Measurements from ENCODE around the gene APOL1. TPM values are rescaled to one million over a fixed set of nuclear protein-coding genes. Genes with fewer than 3 reads are reported as not detected.

APOL1 gene
- total and polyA plus RNA-seq, 2 donors (not counting 1 experiment from before 2014, with no cell fraction given) = 40.0 to 80.3 TPM

- no peak for DNase-seq (ENCODE audit: low read depth in 2 of 2)
- Histone ChIP-seq H3K27me3 (ENCODE audit: control insufficient read depth, insufficient read depth, low read length) (no peaks in the 10 kb centered on the region), H4K20me1 (ENCODE audit: control insufficient read depth, extremely low read depth, insufficient read depth, low read length) (peaks cover 4% of the 10 kb centered on the region), H3K27ac (ENCODE audit: insufficient read depth, low read length) (no peak overlapping the region), H2AFZ (ENCODE audit: low read length) (no peak overlapping the region), H3K4me2 (ENCODE audit: extremely low read depth, insufficient read depth, low read length) (no peak overlapping the region), H3K4me1 (ENCODE audit: control insufficient read depth, extremely low read depth, insufficient read depth, low read length) (peaks cover 31% of the 10 kb centered on the region), H3K79me2 (ENCODE audit: control insufficient read depth, insufficient read depth, low read length) (peaks cover 77% of the 10 kb centered on the region), H3K36me3 (ENCODE audit: control insufficient read depth, insufficient read depth, low read length) (peaks cover 77% of the 10 kb centered on the region), H3K9ac (ENCODE audit: insufficient read depth, low read length) (no peak overlapping the region), H3K9me3 (ENCODE audit: control insufficient read depth, insufficient read depth, low read depth, low read length) (no peaks in the 10 kb centered on the region), H3K4me3 (replicated peaks in 1 of 4; ENCODE audit: control extremely low read depth in 1 of 4, insufficient read depth in 1 of 4, low read depth in 3 of 4, low read length in 4 of 4) (no peak overlapping the region)
- no peak for TF ChIP-seq CTCF (conservative IDR thresholded peaks at IDR 0.05 in 1 of 2, IDR thresholded peaks at IDR 0.05 in 1 of 2; ENCODE audit: low read depth in 1 of 2, low read length in 2 of 2)
- TF ChIP-seq EZH2 (IDR thresholded peaks at IDR 0.05; ENCODE audit: low read length, missing control alignments) = no peak
Observed at GRCh38 chr22:36306227-36306626, 53.3 kb downstream of the APOL1 start.

GRCh38 chr22:36308880-36309279 lies 55.9 kb downstream of the APOL1 start:
- Histone ChIP-seq H3K9ac (ENCODE audit: insufficient read depth, low read length) (no peak overlapping the region), H3K27me3 (ENCODE audit: control insufficient read depth, insufficient read depth, low read length) (no peaks in the 10 kb centered on the region), H2AFZ (ENCODE audit: low read length) (no peak overlapping the region), H3K4me2 (ENCODE audit: extremely low read depth, insufficient read depth, low read length) (no peak overlapping the region), H4K20me1 (ENCODE audit: control insufficient read depth, extremely low read depth, insufficient read depth, low read length) (no peaks in the 10 kb centered on the region), H3K9me3 (ENCODE audit: control insufficient read depth, insufficient read depth, low read depth, low read length) (no peaks in the 10 kb centered on the region), H3K36me3 (ENCODE audit: control insufficient read depth, insufficient read depth, low read length) (peaks cover 79% of the 10 kb centered on the region), H3K79me2 (ENCODE audit: control insufficient read depth, insufficient read depth, low read length) (peaks cover 81% of the 10 kb centered on the region), H3K4me3 (replicated peaks in 1 of 4; ENCODE audit: control extremely low read depth in 1 of 4, insufficient read depth in 1 of 4, low read depth in 3 of 4, low read length in 4 of 4) (no peak overlapping the region), H3K4me1 (ENCODE audit: control insufficient read depth, extremely low read depth, insufficient read depth, low read length) (peaks cover 16% of the 10 kb centered on the region), H3K27ac (ENCODE audit: insufficient read depth, low read length) (no peak overlapping the region)
- no peak for DNase-seq (ENCODE audit: low read depth in 2 of 2)
- TF ChIP-seq EZH2 (IDR thresholded peaks at IDR 0.05; ENCODE audit: low read length, missing control alignments) (no peak), CTCF (conservative IDR thresholded peaks at IDR 0.05 in 1 of 2, IDR thresholded peaks at IDR 0.05 in 1 of 2; ENCODE audit: low read depth in 1 of 2, low read length in 2 of 2) (no peak)

GRCh38 chr22:36311386-36312085 lies 58.6 kb downstream of the APOL1 start:
- H3K9ac ChIP-seq (ENCODE audit: insufficient read depth, low read length) = no peak overlapping the region
- H3K36me3 ChIP-seq (ENCODE audit: control insufficient read depth, insufficient read depth, low read length) = peaks cover 67% of the 10 kb centered on the region
- no peaks in the 10 kb centered on the region for H4K20me1 ChIP-seq (ENCODE audit: control insufficient read depth, extremely low read depth, insufficient read depth, low read length)
- H3K4me3 ChIP-seq (replicated peaks in 1 of 4; ENCODE audit: control extremely low read depth in 1 of 4, insufficient read depth in 1 of 4, low read depth in 3 of 4, low read length in 4 of 4) = no peak overlapping the region
- TF ChIP-seq EZH2 (IDR thresholded peaks at IDR 0.05; ENCODE audit: low read length, missing control alignments) = no peak
- TF ChIP-seq CTCF (conservative IDR thresholded peaks at IDR 0.05 in 1 of 2, IDR thresholded peaks at IDR 0.05 in 1 of 2; ENCODE audit: low read depth in 1 of 2, low read length in 2 of 2) = no peak
- H3K9me3 ChIP-seq (ENCODE audit: control insufficient read depth, insufficient read depth, low read depth, low read length) = no peaks in the 10 kb centered on the region
- no peak overlapping the region for H2AFZ ChIP-seq (ENCODE audit: low read length)
- peaks cover 73% of the 10 kb centered on the region for H3K79me2 ChIP-seq (ENCODE audit: control insufficient read depth, insufficient read depth, low read length)
- H3K4me2 ChIP-seq (ENCODE audit: extremely low read depth, insufficient read depth, low read length) = no peak overlapping the region
- H3K27me3 ChIP-seq (ENCODE audit: control insufficient read depth, insufficient read depth, low read length) = no peaks in the 10 kb centered on the region
- peak in 1 of 2 donors; percentile 65 for DNase-seq (ENCODE audit: low read depth in 2 of 2)
- peaks cover 3% of the 10 kb centered on the region for H3K4me1 ChIP-seq (ENCODE audit: control insufficient read depth, extremely low read depth, insufficient read depth, low read length)
- no peak overlapping the region for H3K27ac ChIP-seq (ENCODE audit: insufficient read depth, low read length)
